ENCODE results near the gene GJA3. TPM values are rescaled to one million over a fixed set of nuclear protein-coding genes. Genes with fewer than 3 reads are reported as not detected.

Gene GJA3
- total and polyA plus RNA-seq, 2 of the 4 experiments (the other 2 are of a cell fraction) = 1.5 to 2.7 TPM

GRCh38 chr13:20161275-20161950 lies 561 bp upstream of the GJA3 start:
- intact Hi-C loops (cut with micrococcal nuclease) = loop anchor here (5.0 kb wide), 1 partner anchor 104 kb away; no protein-coding TSS in a partner anchor
- H2BK20ac ChIP-seq (ENCODE audit: low read depth, low read length) = no peak overlapping the region
- H2BK5ac ChIP-seq (ENCODE audit: low read depth, low read length, poor library complexity, severe bottlenecking) = no peak overlapping the region
- H4K91ac ChIP-seq (ENCODE audit: insufficient read depth, low read depth, low read length) = no peak overlapping the region
- H4K8ac ChIP-seq (ENCODE audit: low read depth in 2 of 2, low read length in 2 of 2) = no peak overlapping the region; a peak in 1 of 4 replicates
- no peak overlapping the region for H3K14ac ChIP-seq (replicated peaks; ENCODE audit: low read depth, low read length)
- peak overlapping the region; percentile 92 for H2AFZ ChIP-seq (replicated peaks; ENCODE audit: low read length, poor library complexity)
- H4K5ac ChIP-seq (ENCODE audit: low read depth, low read length) = no peak overlapping the region
- dilution Hi-C loops (cut with HindIII; ENCODE audit: low sequenced_read_pairs, unreplicated experiment) = no loop called here
- peak overlapping the region; percentile 66 for H3K4me2 ChIP-seq (ENCODE audit: low read depth, low read length)
- H3K79me1 ChIP-seq (ENCODE audit: low read depth in 1 of 2, low read length in 2 of 2) = peaks cover 0 to 7% of the 10 kb centered on the region in 2 experiments; a peak in 2 of 4 replicates
- H2AK9ac ChIP-seq (replicated peaks; ENCODE audit: low read depth, low read length, poor library complexity) = peak overlapping the region; percentile 56
- in situ Hi-C loops (cut with MboI; ENCODE audit: low sequenced_read_pairs) = loop anchor here (10.0 to 25.0 kb wide), 2 partner anchors 167 to 524 kb away; partner anchors contain the start of gene MPHOSPH8
- H2AK5ac ChIP-seq (ENCODE audit: low read depth, low read length) = no peak overlapping the region
- H3K23ac ChIP-seq (ENCODE audit: low read depth, low read length) = no peak overlapping the region
- ChIA-PET CTCF (interaction anchor here (0.6 to 1.2 kb wide), 3 partner anchors 176 to 266 kb away, joined by 3 to 13 read pairs (median 3); no protein-coding TSS in a partner anchor), POLR2A (ENCODE audit: unreplicated experiment) (no interaction called here)
- peaks cover 3% of the 10 kb centered on the region for H3K4me1 ChIP-seq (ENCODE audit: control insufficient read depth, insufficient read depth, low read length)
- H2BK15ac ChIP-seq (ENCODE audit: low read depth, low read length) = no peak overlapping the region
- no TSS peak for BruUV-seq (replicated peaks)
- no peaks in the 10 kb centered on the region; the same call in 1 of the 2 replicates for H3K9me1 ChIP-seq (ENCODE audit: insufficient read depth, low read length)
- WGBS, 2 experiments (ENCODE audit: extremely low coverage in 2 of 2, insufficient read length in 1 of 2) = 6% methylated on average over 41 of the region's 79 CpGs; no CpG with 5 or more reads in 1 of the 2 experiments
- H3K27ac ChIP-seq (ENCODE audit: insufficient read depth, low read length) = no peak overlapping the region; the same call in 1 of the 2 replicates
- H3K18ac ChIP-seq (ENCODE audit: low read depth, low read length) = no peak overlapping the region
- no peaks in the 10 kb centered on the region for H4K20me1 ChIP-seq (ENCODE audit: insufficient read depth, low read length)
- no peaks in the 10 kb centered on the region for H3K9me3 ChIP-seq (ENCODE audit: control insufficient read depth, insufficient read depth, low read length)
- peak overlapping the region; percentile 68 for H3K4me3 ChIP-seq (ENCODE audit: insufficient read depth, low read depth, low read length)
- DNase-seq = no peak
- no peaks in the 10 kb centered on the region for H3K36me3 ChIP-seq (ENCODE audit: control insufficient read depth, insufficient read depth, low read length)
- ATAC-seq (ENCODE audit: low read depth) = no peak
- 0 out of 2 replicates have a peak overlapping the region, but pooled peaks have one; percentile 4 for H3K4ac ChIP-seq (ENCODE audit: low read depth, low read length)
- TF ChIP-seq BHLHE40 (IDR thresholded peaks at IDR 0.05; ENCODE audit: low read depth, low read length) (no peak), RCOR1 (IDR thresholded peaks at IDR 0.05; ENCODE audit: insufficient replicate concordance, low read length) (no peak), MAFK (IDR thresholded peaks at IDR 0.05; ENCODE audit: low read depth, low read length) (no peak), RFX5 (IDR thresholded peaks at IDR 0.05; ENCODE audit: low read depth, low read length) (no peak), NFE2L2 (IDR thresholded peaks at IDR 0.05; ENCODE audit: low read depth, low read length) (no peak)
- H3K56ac ChIP-seq (ENCODE audit: extremely low read depth, insufficient read depth, low read length) = no peak overlapping the region
- H3K27me3 ChIP-seq (ENCODE audit: control insufficient read depth, insufficient read depth, low read length) = peaks cover under 1% of the 10 kb centered on the region; the same call in 1 of the 2 replicates
- H2BK120ac ChIP-seq (ENCODE audit: low read depth, low read length) = no peak overlapping the region
- H3K9ac ChIP-seq (ENCODE audit: low read depth, low read length) = no peak overlapping the region
